LNCaP clone FGC (cell line): ENCODE results near the gene TM2D3.

Experiments used
- DNase-seq: peaks from one replicate; pipeline ENCODE4 v3.0.0-alpha.2; 2011; ENCODE audit warnings: low read depth
- H3K4me3 ChIP-seq: 2 replicates; pipeline ENCODE4 v1.5.1; 2011; ENCODE audit warnings: mild to moderate bottlenecking, low read depth, low read length, control low read depth
- CTCF ChIP-seq: IDR thresholded peaks from 2 replicates; pipeline ENCODE4 v1.5.1; 2012; ENCODE audit warnings: mild to moderate bottlenecking; ENCODE audit not compliant: control insufficient read depth, insufficient read depth; ENCODE audit errors: extremely low read depth

Gene TM2D3

GRCh38 chr15:101604124-101604874 is 47.9 kb downstream of the TM2D3 start:
- no peak for DNase-seq
- no peak for TF ChIP-seq CTCF
- no peak overlapping the region for H3K4me3 ChIP-seq

GRCh38 chr15:101602801-101603200 is 49.4 kb downstream of the TM2D3 start:
- H3K4me3 ChIP-seq = no peak overlapping the region
- DNase-seq = no peak
- TF ChIP-seq CTCF = no peak

- H3K4me3 ChIP-seq = no peak overlapping the region
- no peak for DNase-seq
- no peak for TF ChIP-seq CTCF
Measured at GRCh38 chr15:101600035-101600434, 52.1 kb downstream of the TM2D3 start.

- TF ChIP-seq CTCF = no peak
- no peak overlapping the region for H3K4me3 ChIP-seq
- DNase-seq = no peak
Measured at GRCh38 chr15:101599091-101599490, 53.1 kb downstream of the TM2D3 start.

- H3K4me3 ChIP-seq = no peak overlapping the region
- no peak for DNase-seq
- TF ChIP-seq CTCF = no peak
Measured at GRCh38 chr15:101597360-101597928, 54.7 kb downstream of the TM2D3 start.

- DNase-seq = no peak
- no peak overlapping the region for H3K4me3 ChIP-seq
- TF ChIP-seq CTCF = no peak
Measured at GRCh38 chr15:101596633-101597032, 55.5 kb downstream of the TM2D3 start.
